ENCODE measurements around the gene C16orf86.

The C16orf86 gene

DNA sequence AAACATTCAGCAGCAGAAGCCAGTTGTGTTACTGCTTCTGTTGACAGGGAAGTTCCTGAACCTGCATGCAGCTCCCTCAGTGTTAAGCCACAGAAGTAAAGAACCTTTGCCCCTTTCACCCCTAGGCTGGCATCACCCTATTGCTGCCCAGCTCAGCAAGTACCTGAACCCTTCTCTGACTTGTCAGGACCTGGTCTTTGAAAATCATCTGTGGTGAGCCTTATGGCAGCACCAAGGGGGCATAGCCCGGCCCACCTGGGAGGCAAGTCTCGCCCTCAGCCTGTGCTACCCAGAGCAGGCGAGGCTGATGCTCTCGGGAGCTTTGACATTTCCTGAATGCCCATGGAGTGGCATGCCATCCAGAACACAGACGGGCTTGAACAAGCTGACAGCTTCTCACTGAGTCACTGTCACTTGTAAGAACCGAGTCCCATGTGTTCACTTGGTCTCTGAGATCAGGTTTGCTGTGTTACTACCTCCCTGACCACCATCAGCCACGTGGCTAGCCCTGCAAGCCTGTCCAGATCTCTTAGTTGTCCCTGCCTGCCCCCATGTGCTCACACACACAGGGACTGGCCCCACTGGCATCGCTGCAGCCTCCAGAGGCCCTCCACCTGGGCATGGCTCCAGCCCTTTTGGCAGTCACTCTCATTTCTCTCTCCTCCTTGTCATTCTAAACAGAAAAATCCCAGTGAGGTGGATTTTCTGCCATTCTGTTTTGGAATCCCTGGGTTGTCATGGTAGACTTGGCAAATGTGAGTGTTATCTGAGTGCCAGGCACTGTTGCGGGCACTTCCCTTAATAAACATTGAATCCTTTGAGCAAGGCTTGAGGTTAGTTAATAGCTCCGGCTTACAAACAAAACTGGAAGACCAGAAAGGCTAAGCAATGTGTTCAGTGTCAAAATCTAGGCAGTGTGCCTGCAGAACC is 24.6 kb upstream of the C16orf86 start:
- peak; percentile 66 for DNase-seq (ENCODE audit: low read depth)

DNA sequence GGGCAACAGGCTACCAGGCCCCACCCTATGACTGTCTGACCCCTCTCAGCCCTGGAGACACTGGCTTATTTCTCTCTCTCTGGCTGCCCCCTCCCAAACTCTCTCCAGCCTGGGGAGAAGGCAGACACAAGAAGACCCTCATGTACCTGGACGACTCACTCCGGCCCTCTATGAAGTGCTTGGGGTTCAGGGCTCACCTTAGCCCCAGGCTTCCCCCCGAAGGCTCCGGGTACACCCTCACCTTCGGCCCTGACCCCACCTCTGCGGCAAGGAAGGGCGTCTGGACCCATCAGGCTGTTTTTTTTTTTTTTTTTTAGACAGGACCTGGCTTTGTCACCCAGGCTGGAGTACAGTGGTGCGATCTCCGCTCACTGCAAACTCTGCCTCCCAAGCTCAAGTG is 22.6 kb upstream of the C16orf86 start:
- no peak for DNase-seq (ENCODE audit: low read depth)
- TF ChIP-seq, protein P1, sequence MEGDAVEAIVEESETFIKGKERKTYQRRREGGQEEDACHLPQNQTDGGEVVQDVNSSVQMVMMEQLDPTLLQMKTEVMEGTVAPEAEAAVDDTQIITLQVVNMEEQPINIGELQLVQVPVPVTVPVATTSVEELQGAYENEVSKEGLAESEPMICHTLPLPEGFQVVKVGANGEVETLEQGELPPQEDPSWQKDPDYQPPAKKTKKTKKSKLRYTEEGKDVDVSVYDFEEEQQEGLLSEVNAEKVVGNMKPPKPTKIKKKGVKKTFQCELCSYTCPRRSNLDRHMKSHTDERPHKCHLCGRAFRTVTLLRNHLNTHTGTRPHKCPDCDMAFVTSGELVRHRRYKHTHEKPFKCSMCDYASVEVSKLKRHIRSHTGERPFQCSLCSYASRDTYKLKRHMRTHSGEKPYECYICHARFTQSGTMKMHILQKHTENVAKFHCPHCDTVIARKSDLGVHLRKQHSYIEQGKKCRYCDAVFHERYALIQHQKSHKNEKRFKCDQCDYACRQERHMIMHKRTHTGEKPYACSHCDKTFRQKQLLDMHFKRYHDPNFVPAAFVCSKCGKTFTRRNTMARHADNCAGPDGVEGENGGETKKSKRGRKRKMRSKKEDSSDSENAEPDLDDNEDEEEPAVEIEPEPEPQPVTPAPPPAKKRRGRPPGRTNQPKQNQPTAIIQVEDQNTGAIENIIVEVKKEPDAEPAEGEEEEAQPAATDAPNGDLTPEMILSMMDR (IDR thresholded peaks at IDR 0.05; ENCODE audit: control insufficient read depth, extremely low read depth, insufficient read depth), result no peak
- no peak overlapping the region for H3K4me3 ChIP-seq (ENCODE audit: low read depth, low read length)

More for the DNA sequence above, 24.6 kb upstream of the C16orf86 start:
- no peak overlapping the region for H3K4me3 ChIP-seq (ENCODE audit: low read depth, low read length)
- TF ChIP-seq, protein P1 (IDR thresholded peaks at IDR 0.05; ENCODE audit: control insufficient read depth, extremely low read depth, insufficient read depth), result no peak

DNA sequence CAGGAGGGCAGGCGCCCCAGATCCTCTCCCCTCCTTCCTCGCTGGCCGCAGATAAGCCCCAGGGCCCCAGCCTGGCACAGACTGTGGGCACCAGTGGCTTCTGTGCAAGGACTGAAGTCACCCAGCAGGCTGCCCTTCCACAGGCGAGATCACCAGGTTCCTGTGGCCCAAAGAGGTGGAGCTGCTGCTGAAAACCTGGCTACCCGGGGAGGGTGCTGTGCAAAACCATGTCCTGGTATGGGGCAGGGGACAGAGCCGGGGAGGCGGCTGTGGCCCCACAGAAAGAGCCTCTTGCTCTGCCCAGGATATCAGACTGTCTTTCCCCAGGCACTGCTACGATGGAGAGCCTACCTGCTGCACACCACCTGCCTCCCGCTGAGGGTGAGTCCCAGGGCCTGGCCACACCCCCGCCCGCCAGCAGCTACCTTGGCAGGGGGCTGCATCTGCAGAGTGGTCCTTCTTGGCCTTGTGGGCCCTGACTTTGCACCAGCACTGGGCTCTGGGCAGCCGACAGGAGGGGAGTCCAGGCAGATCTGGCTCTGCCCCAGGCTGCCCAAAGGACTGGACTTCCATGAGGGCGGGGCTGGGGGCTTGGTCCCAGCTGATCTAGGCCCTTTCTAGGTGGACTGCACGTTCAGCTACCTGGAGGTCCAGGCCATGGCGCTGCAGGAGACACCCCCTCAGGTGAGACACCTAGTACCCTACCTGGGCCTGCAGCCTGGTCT is 21.1 kb upstream of the C16orf86 start:
- H3K4me3 ChIP-seq (ENCODE audit: low read depth, low read length), result no peak overlapping the region

GRCh38 chr16:67647111-67647651 is 19.4 kb upstream of the C16orf86 start:
- DNase-seq (ENCODE audit: low read depth), result no peak
- TF ChIP-seq, protein P1 (IDR thresholded peaks at IDR 0.05; ENCODE audit: control insufficient read depth, extremely low read depth, insufficient read depth), result no peak
- no peak overlapping the region for H3K4me3 ChIP-seq (ENCODE audit: low read depth, low read length)

More for the DNA sequence above, 21.1 kb upstream of the C16orf86 start:
- no peak for DNase-seq (ENCODE audit: low read depth)
- TF ChIP-seq, protein P1 (IDR thresholded peaks at IDR 0.05; ENCODE audit: control insufficient read depth, extremely low read depth, insufficient read depth), result no peak

GRCh38 chr16:67647681-67648080 is 18.9 kb upstream of the C16orf86 start:
- TF ChIP-seq, protein P1 (IDR thresholded peaks at IDR 0.05; ENCODE audit: control insufficient read depth, extremely low read depth, insufficient read depth), result no peak
- no peak for DNase-seq (ENCODE audit: low read depth)
- no peak overlapping the region for H3K4me3 ChIP-seq (ENCODE audit: low read depth, low read length)

- DNase-seq (ENCODE audit: low read depth), result no peak
- H3K4me3 ChIP-seq (ENCODE audit: low read depth, low read length), result no peak overlapping the region
- TF ChIP-seq, protein P1 (IDR thresholded peaks at IDR 0.05; ENCODE audit: control insufficient read depth, extremely low read depth, insufficient read depth), result no peak
These were observed 18.4 kb upstream of the C16orf86 start for GRCh38 chr16:67648088-67648763.

Data from LNCaP clone FGC (cell line).